Measurements from ENCODE around the gene CNRIP1. TPM values are rescaled to one million over a fixed set of nuclear protein-coding genes. Genes with fewer than 3 reads are reported as not detected.

CNRIP1 gene
- not detected for total RNA-seq

- ATAC-seq (ENCODE audit: low read depth) (no peak), DNase-seq (peak; percentile 34)
- POLR2A ChIA-PET = no interaction called here
- Mint-ChIP-seq H3K27ac (no peak within 1 kb of the TSS), H3K36me3 (no peaks in the 10 kb centered on the region), H3K27me3 (peaks cover 80% of the 10 kb centered on the region), H3K9me3 (no peaks in the 10 kb centered on the region), H3K4me1 (peaks cover 3% of the 10 kb centered on the region), H3K4me3 (peak within 1 kb of the TSS; percentile 63)
Observed at GRCh38 chr2:68319398-68320117, at the start of gene CNRIP1. TSS of gene CNRIP1 (minus strand) at chr2:68319949. CDS start at chr2:68319400, 549 bp downstream.

- H3K4me1 Mint-ChIP-seq = peaks cover 18% of the 10 kb centered on the region
Observed at GRCh38 chr2:68369337-68369734, 49.6 kb upstream of the CNRIP1 start.

GRCh38 chr2:68368654-68369336 is 49.0 kb upstream of the CNRIP1 start:
- H3K27me3 Mint-ChIP-seq = no peaks in the 10 kb centered on the region
- POLR2A ChIA-PET = no interaction called here
- no peak overlapping the region for H3K27ac Mint-ChIP-seq
- peaks cover 2% of the 10 kb centered on the region for H3K36me3 Mint-ChIP-seq
- H3K9me3 Mint-ChIP-seq = no peaks in the 10 kb centered on the region
- H3K4me1 Mint-ChIP-seq = peaks cover 18% of the 10 kb centered on the region
- no peak for DNase-seq
- ATAC-seq (ENCODE audit: low read depth) = no peak
- no peak overlapping the region for H3K4me3 Mint-ChIP-seq

More at GRCh38 chr2:68369337-68369734, 49.6 kb upstream of the CNRIP1 start:
- no peak for ATAC-seq (ENCODE audit: low read depth)
- Mint-ChIP-seq H3K4me3 (no peak overlapping the region), H3K27me3 (no peaks in the 10 kb centered on the region), H3K36me3 (peaks cover 2% of the 10 kb centered on the region), H3K9me3 (no peaks in the 10 kb centered on the region), H3K27ac (no peak overlapping the region)
- no peak for DNase-seq
- POLR2A ChIA-PET = no interaction called here

GRCh38 chr2:68367953-68368653 is 48.4 kb upstream of the CNRIP1 start:
- no peak overlapping the region for H3K27ac Mint-ChIP-seq
- no peak for DNase-seq
- no peaks in the 10 kb centered on the region for H3K27me3 Mint-ChIP-seq
- no peaks in the 10 kb centered on the region for H3K9me3 Mint-ChIP-seq
- POLR2A ChIA-PET = no interaction called here
- no peak overlapping the region for H3K4me3 Mint-ChIP-seq
- H3K4me1 Mint-ChIP-seq = peaks cover 18% of the 10 kb centered on the region
- no peak for ATAC-seq (ENCODE audit: low read depth)
- peaks cover 2% of the 10 kb centered on the region for H3K36me3 Mint-ChIP-seq

- peaks cover 2% of the 10 kb centered on the region for H3K36me3 Mint-ChIP-seq
Observed at GRCh38 chr2:68366083-68366560, 46.4 kb upstream of the CNRIP1 start.

GRCh38 chr2:68365087-68365486 is 45.3 kb upstream of the CNRIP1 start, which contains the start of gene PLEK:
TSS of gene PLEK (plus strand) at chr2:68365282. CDS start at chr2:68365352, 70 bp downstream.
- Mint-ChIP-seq H3K36me3 (peaks cover 2% of the 10 kb centered on the region), H3K27me3 (no peaks in the 10 kb centered on the region), H3K4me1 (peaks cover 16% of the 10 kb centered on the region), H3K9me3 (no peaks in the 10 kb centered on the region), H3K4me3 (peak within 1 kb of the TSS; percentile 13), H3K27ac (peak within 1 kb of the TSS; percentile 38)
- POLR2A ChIA-PET = no interaction called here
- ATAC-seq (ENCODE audit: low read depth) (no peak), DNase-seq (no peak)

More at GRCh38 chr2:68366083-68366560, 46.4 kb upstream of the CNRIP1 start:
- ATAC-seq (ENCODE audit: low read depth) = no peak
- Mint-ChIP-seq H3K4me1 (peaks cover 18% of the 10 kb centered on the region), H3K27ac (peak overlapping the region; percentile 12), H3K4me3 (no peak overlapping the region), H3K27me3 (no peaks in the 10 kb centered on the region), H3K9me3 (no peaks in the 10 kb centered on the region)
- no peak for DNase-seq
- POLR2A ChIA-PET = no interaction called here

GRCh38 chr2:68363721-68364120 is 44.0 kb upstream of the CNRIP1 start:
- DNase-seq (no peak), ATAC-seq (ENCODE audit: low read depth) (no peak)
- peaks cover 1% of the 10 kb centered on the region for H3K36me3 Mint-ChIP-seq
- no peak overlapping the region for H3K27ac Mint-ChIP-seq
- POLR2A ChIA-PET = no interaction called here
- H3K9me3 Mint-ChIP-seq = no peaks in the 10 kb centered on the region
- H3K4me1 Mint-ChIP-seq = peaks cover 16% of the 10 kb centered on the region
- no peaks in the 10 kb centered on the region for H3K27me3 Mint-ChIP-seq
- H3K4me3 Mint-ChIP-seq = no peak overlapping the region

- POLR2A ChIA-PET = no interaction called here
- DNase-seq = no peak
- H3K4me3 Mint-ChIP-seq = no peak overlapping the region
- no peaks in the 10 kb centered on the region for H3K27me3 Mint-ChIP-seq
- peaks cover 16% of the 10 kb centered on the region for H3K4me1 Mint-ChIP-seq
- no peaks in the 10 kb centered on the region for H3K36me3 Mint-ChIP-seq
- no peaks in the 10 kb centered on the region for H3K9me3 Mint-ChIP-seq
- H3K27ac Mint-ChIP-seq = no peak overlapping the region
- no peak for ATAC-seq (ENCODE audit: low read depth)
Observed at GRCh38 chr2:68362749-68363148, 43.0 kb upstream of the CNRIP1 start.

- POLR2A ChIA-PET = no interaction called here
- peaks cover 16% of the 10 kb centered on the region for H3K4me1 Mint-ChIP-seq
- peak; percentile 68 for ATAC-seq (ENCODE audit: low read depth)
Observed at GRCh38 chr2:68362069-68362468, 42.3 kb upstream of the CNRIP1 start.

GRCh38 chr2:68359889-68360288 is 40.1 kb upstream of the CNRIP1 start:
- POLR2A ChIA-PET = interaction anchor here (0.5 kb wide), 1 partner anchor 1780 kb away, joined by 3 read pairs; no protein-coding TSS in a partner anchor
- H3K27me3 Mint-ChIP-seq = no peaks in the 10 kb centered on the region
- H3K36me3 Mint-ChIP-seq = no peaks in the 10 kb centered on the region

More at GRCh38 chr2:68362069-68362468, 42.3 kb upstream of the CNRIP1 start:
- Mint-ChIP-seq H3K27me3 (no peaks in the 10 kb centered on the region), H3K27ac (peak overlapping the region; percentile 45), H3K36me3 (no peaks in the 10 kb centered on the region), H3K9me3 (no peaks in the 10 kb centered on the region), H3K4me3 (peak overlapping the region; percentile 48)
- DNase-seq = peak; percentile 78

GRCh38 chr2:68357605-68358337 is 38.0 kb upstream of the CNRIP1 start:
- ATAC-seq (ENCODE audit: low read depth) = peak; percentile 36
- no peak overlapping the region for H3K4me3 Mint-ChIP-seq
- POLR2A ChIA-PET = no interaction called here
- peaks cover 8% of the 10 kb centered on the region for H3K4me1 Mint-ChIP-seq
- peaks cover 4% of the 10 kb centered on the region for H3K27me3 Mint-ChIP-seq
- no peak overlapping the region for H3K27ac Mint-ChIP-seq
- no peak for DNase-seq
- no peaks in the 10 kb centered on the region for H3K36me3 Mint-ChIP-seq
- H3K9me3 Mint-ChIP-seq = no peaks in the 10 kb centered on the region

More at GRCh38 chr2:68359889-68360288, 40.1 kb upstream of the CNRIP1 start:
- DNase-seq (no peak), ATAC-seq (ENCODE audit: low read depth) (no peak)
- H3K4me1 Mint-ChIP-seq = peaks cover 10% of the 10 kb centered on the region
- no peak overlapping the region for H3K4me3 Mint-ChIP-seq
- H3K27ac Mint-ChIP-seq = no peak overlapping the region
- H3K9me3 Mint-ChIP-seq = no peaks in the 10 kb centered on the region

- Mint-ChIP-seq H3K4me1 (no peaks in the 10 kb centered on the region), H3K36me3 (no peaks in the 10 kb centered on the region), H3K27me3 (peaks cover 8% of the 10 kb centered on the region), H3K27ac (no peak overlapping the region), H3K4me3 (no peak overlapping the region), H3K9me3 (no peaks in the 10 kb centered on the region)
- POLR2A ChIA-PET = no interaction called here
- DNase-seq (no peak), ATAC-seq (ENCODE audit: low read depth) (no peak)
Observed at GRCh38 chr2:68356599-68357239, 37.0 kb upstream of the CNRIP1 start.
